HepG2 (cell line): Measurements from ENCODE around the gene TNFRSF9. TPM values are rescaled to one million over a fixed set of nuclear protein-coding genes. Genes with fewer than 3 reads are reported as not detected.

Source experiments
- ATAC-seq: fragments of 200-7000 bp; cut with Tn5 transposase; 3 replicates; pipeline ENCODE4 v1.9.1; 2020; ENCODE audit warnings: mild to moderate bottlenecking, moderate library complexity
- BruUV-seq: library from RNA; stranded (reverse); fragments of 400-500 nt; replicated peaks from 2 replicates; lab custom pipeline; 2021; lab: Mats Ljungman, UMichigan
- CTCF ChIA-PET: fragments of 300-600 bp; formaldehyde crosslinking; extraction: SDS; loops from one replicate; lab custom pipeline; 2021; ENCODE audit warnings: low total read pairs, inconsistent platforms, low intra/inter-chr PET ratio; lab: Yijun Ruan, JAX
- POLR2A ChIA-PET: fragments of 350-600 bp; sonication (Branson Sonifier 250); formaldehyde crosslinking; loops from one replicate; lab custom pipeline; 2020; ENCODE audit warnings: antibody characterized with exemption, inconsistent platforms; lab: Yijun Ruan, JAX
- DNase-seq: peaks from one replicate; pipeline ENCODE4 v3.0.0-alpha.2; 2015; ENCODE audit warnings: low spot score
- FAIRE-seq: peaks from 3 replicates; lab custom pipeline; 2011; peaks lifted over from hg19 to GRCh38; lab: Jason Lieb, UNC
- H2AFZ ChIP-seq: one replicate; pipeline ENCODE4 v1.6.1; 2011; ENCODE audit warnings: low read length, inconsistent platforms
- H3K27ac ChIP-seq: fragments of 300-600 bp; 3 replicates; pipeline ENCODE4 v1.8.0; 2011; ENCODE audit warnings: mixed run types, mild to moderate bottlenecking, mixed read lengths, low read length, inconsistent platforms; ENCODE audit not compliant: insufficient read depth; ENCODE audit errors: extremely low read length
- H3K27me3 ChIP-seq, 2 experiments: fragments of 200-600 bp in 1 of 2; 2 replicates in 1 of 2; 3 replicates in 1 of 2; pipeline versions ENCODE4 v1.6.0 to v1.8.0; 2011; ENCODE audit warnings: low read length in 2 of 2, mild to moderate bottlenecking in 2 of 2, moderate library complexity in 2 of 2, inconsistent platforms in 1 of 2; ENCODE audit not compliant: insufficient read depth in 2 of 2, control insufficient read depth in 1 of 2
- H3K36me3 ChIP-seq, 2 experiments: fragments of 200-600 bp in 1 of 2; replicated peaks in 1 of 2; 2 replicates in 1 of 2; 3 replicates in 1 of 2; pipeline versions ENCODE4 v1.5.1 to v1.8.0; 2011; ENCODE audit warnings: low read length in 2 of 2, inconsistent platforms in 1 of 2; ENCODE audit not compliant: insufficient read depth in 2 of 2, control insufficient read depth in 1 of 2
- H3K4me1 ChIP-seq: 2 replicates; pipeline ENCODE4 v1.5.1; 2012; ENCODE audit warnings: low read length, inconsistent platforms; ENCODE audit not compliant: insufficient read depth
- H3K4me2 ChIP-seq: 2 replicates; pipeline ENCODE4 v1.6.0; 2011; ENCODE audit warnings: low read depth, low read length, inconsistent platforms
- H3K4me3 ChIP-seq, 3 experiments: fragments of 200-600 bp in 1 of 3; sonication (generic), shearing (Covaris generic) in 1 of 3; replicated peaks in 1 of 3; 2 replicates each; pipeline ENCODE4 v1.5.1; 2011 to 2016; ENCODE audit warnings: low read length in 3 of 3, inconsistent platforms in 2 of 3, low read depth in 2 of 3, mild to moderate bottlenecking in 2 of 3, control low read depth in 1 of 3, mixed read lengths in 1 of 3; ENCODE audit not compliant: insufficient read depth in 1 of 3
- H3K79me2 ChIP-seq: one replicate; pipeline ENCODE4 v1.6.1; 2011; ENCODE audit warnings: low read length, inconsistent platforms; ENCODE audit not compliant: insufficient read depth
- H3K9ac ChIP-seq: 2 replicates; pipeline ENCODE4 v1.6.0; 2011; ENCODE audit warnings: mild to moderate bottlenecking, low read depth, low read length, inconsistent platforms; ENCODE audit not compliant: insufficient read depth
- H3K9me3 ChIP-seq: 2 replicates; pipeline ENCODE4 v1.5.1; 2012; ENCODE audit warnings: mild to moderate bottlenecking, low read length
- H4K20me1 ChIP-seq: 2 replicates; pipeline ENCODE4 v1.6.0; 2011; ENCODE audit warnings: inconsistent platforms, mild to moderate bottlenecking, low read length, moderate library complexity; ENCODE audit not compliant: insufficient read depth
- CTCF ChIP-seq: sonication (generic); formaldehyde crosslinking; IDR thresholded peaks from 2 replicates; pipeline ENCODE4 v1.5.0; 2020; ENCODE audit warnings: mild to moderate bottlenecking, missing genetic modification reagents, moderate library complexity
- HNF1A ChIP-seq, 2 experiments: sonication (generic) in 1 of 2; formaldehyde crosslinking in 1 of 2; IDR thresholded peaks; 2 replicates each; pipeline versions ENCODE4 v1.4.0 to v1.6.1; 2016 to 2020; ENCODE audit warnings: borderline replicate concordance in 1 of 2, low read depth in 1 of 2, mild to moderate bottlenecking in 1 of 2, missing genetic modification reagents in 1 of 2
- KDM2A ChIP-seq: sonication (generic); formaldehyde crosslinking; IDR thresholded peaks from 2 replicates; pipeline ENCODE4 v1.4.0; 2020; ENCODE audit warnings: low read depth, missing genetic modification reagents, borderline replicate concordance
- NFE2L2 ChIP-seq: fragments of 150-350 bp; IDR thresholded peaks from 2 replicates; pipeline ENCODE4 v1.6.1; 2014; ENCODE audit warnings: low read length
- RAD21 ChIP-seq: fragments of 450-650 bp; formaldehyde crosslinking; IDR thresholded peaks from 2 replicates; pipeline ENCODE4 v1.5.0; 2020; ENCODE audit warnings: mild to moderate bottlenecking
- STAG1 ChIP-seq: sonication (generic); formaldehyde crosslinking; IDR thresholded peaks from 2 replicates; pipeline ENCODE4 v1.4.0; 2020; ENCODE audit warnings: missing genetic modification reagents
- TCF7 ChIP-seq: sonication (generic); IDR thresholded peaks from 2 replicates; pipeline ENCODE4 v1.6.1; 2016; ENCODE audit warnings: antibody characterized with exemption, low read depth
- XRCC5 ChIP-seq: fragments of 200-400 bp; formaldehyde crosslinking; optimal IDR thresholded peaks from 2 replicates; pipeline ENCODE3; 2017; ENCODE audit warnings: mild to moderate bottlenecking, low read length
- ZNF263 ChIP-seq: sonication (generic); formaldehyde crosslinking; IDR thresholded peaks from 2 replicates; pipeline ENCODE4 v1.4.0; 2020; ENCODE audit warnings: missing genetic modification reagents
- ZNF335 ChIP-seq: sonication (generic); formaldehyde crosslinking; IDR thresholded peaks from 2 replicates; pipeline ENCODE4 v1.4.0; 2020; ENCODE audit warnings: missing genetic modification reagents
- ZNF660 ChIP-seq: sonication (generic); formaldehyde crosslinking; IDR thresholded peaks from 2 replicates; pipeline ENCODE4 v1.5.1; 2020; ENCODE audit warnings: mild to moderate bottlenecking, low read depth, missing genetic modification reagents, borderline replicate concordance
- ZNF891 ChIP-seq: sonication (generic); formaldehyde crosslinking; IDR thresholded peaks from 2 replicates; pipeline ENCODE4 v1.5.0; 2020; ENCODE audit warnings: mild to moderate bottlenecking, missing genetic modification reagents
- WGBS: methylation state at CpG from one replicate; pipeline ENCODE4 v1.1.6; 2017; ENCODE audit warnings: low lambda C conversion rate; 5-methylcytosine and 5-hydroxymethylcytosine counted together
- in situ Hi-C: cut with HindIII; loops from 2 replicates; pipeline ENCODE4 v1.10.0; 2017; ENCODE audit warnings: low pct_unique_long_range_greater_than_20kb; ENCODE audit not compliant: extremely low pct_ligation_motif_present
- intact Hi-C: fragments of 100-400 bp; cut with micrococcal nuclease; formaldehyde crosslinking; loops from one replicate; pipeline ENCODE4 v1.10.0; 2022; ENCODE audit not compliant: unreplicated experiment
- polyA plus RNA-seq, 8 experiments: library from polyadenylated mRNA; depleted of rRNA in 3 of 8; stranded (reverse) in 7 of 8; unstranded in 1 of 8; fragments of >200 nt; fragmentation: Illumina TruSeq in 4 of 8; extraction: Trizol in 4 of 8; gene quantifications; 2 replicates each; pipeline versions ENCODE4 v1.2.1 to v1.2.3, GENCODE V29; 2011 to 2016; ENCODE audit warnings: low read depth in 4 of 8, missing spikeins in 1 of 8, mixed read lengths in 1 of 8; ENCODE audit not compliant: insufficient read depth in 1 of 8
- total RNA-seq, 5 experiments: library from RNA; depleted of rRNA; stranded (reverse); fragments of >200 nt; fragmentation: Illumina TruSeq; extraction: Trizol; gene quantifications; 2 replicates each; pipeline ENCODE4 v1.2.3, GENCODE V29; 2016; ENCODE audit warnings: low read depth in 1 of 5
- TF ChIP-seq, protein P1 (sequence below): sonication (generic); formaldehyde crosslinking; IDR thresholded peaks from 2 replicates; pipeline ENCODE4 v1.4.0; 2020; ENCODE audit warnings: missing genetic modification reagents

The TNFRSF9 gene
- total and polyA plus RNA-seq, 2 of the 13 experiments (the other 11 are each of a cell fraction or from before 2014, with no cell fraction given), result 0.07 TPM; not detected in 1

GRCh38 chr1:7902478-7903085, 38.1 kb downstream of the TNFRSF9 start:
- 17% methylated on average over 21 of the region's 21 CpGs for WGBS
- TF ChIP-seq XRCC5, result peak; percentile 14
- TF ChIP-seq TCF7, result peak; percentile 36; the same call in 1 of the 2 replicates
- peak; percentile 43; the same call in 1 of the 2 replicates for TF ChIP-seq ZNF263 (CRISPR knock-in tag)
- no peak for TF ChIP-seq NFE2L2
- no peak for TF ChIP-seq HNF1A (IDR thresholded peaks at IDR 0.05; ENCODE audit: low read depth)
- TF ChIP-seq HNF1A (CRISPR knock-in tag; IDR thresholded peaks at IDR 0.05; ENCODE audit: borderline replicate concordance), result no peak
- peak; percentile 34; the same call in 1 of the 2 replicates for TF ChIP-seq KDM2A (CRISPR knock-in tag)
- no peak for TF ChIP-seq ZNF335
- TF ChIP-seq CTCF (CRISPR knock-in tag), result peak; percentile 87
- TF ChIP-seq ZNF891 (CRISPR knock-in tag), result no peak
- TF ChIP-seq RAD21 (CRISPR knock-in tag), result peak; percentile 64
- peak; percentile 74 for TF ChIP-seq STAG1
- TF ChIP-seq, protein P1, sequence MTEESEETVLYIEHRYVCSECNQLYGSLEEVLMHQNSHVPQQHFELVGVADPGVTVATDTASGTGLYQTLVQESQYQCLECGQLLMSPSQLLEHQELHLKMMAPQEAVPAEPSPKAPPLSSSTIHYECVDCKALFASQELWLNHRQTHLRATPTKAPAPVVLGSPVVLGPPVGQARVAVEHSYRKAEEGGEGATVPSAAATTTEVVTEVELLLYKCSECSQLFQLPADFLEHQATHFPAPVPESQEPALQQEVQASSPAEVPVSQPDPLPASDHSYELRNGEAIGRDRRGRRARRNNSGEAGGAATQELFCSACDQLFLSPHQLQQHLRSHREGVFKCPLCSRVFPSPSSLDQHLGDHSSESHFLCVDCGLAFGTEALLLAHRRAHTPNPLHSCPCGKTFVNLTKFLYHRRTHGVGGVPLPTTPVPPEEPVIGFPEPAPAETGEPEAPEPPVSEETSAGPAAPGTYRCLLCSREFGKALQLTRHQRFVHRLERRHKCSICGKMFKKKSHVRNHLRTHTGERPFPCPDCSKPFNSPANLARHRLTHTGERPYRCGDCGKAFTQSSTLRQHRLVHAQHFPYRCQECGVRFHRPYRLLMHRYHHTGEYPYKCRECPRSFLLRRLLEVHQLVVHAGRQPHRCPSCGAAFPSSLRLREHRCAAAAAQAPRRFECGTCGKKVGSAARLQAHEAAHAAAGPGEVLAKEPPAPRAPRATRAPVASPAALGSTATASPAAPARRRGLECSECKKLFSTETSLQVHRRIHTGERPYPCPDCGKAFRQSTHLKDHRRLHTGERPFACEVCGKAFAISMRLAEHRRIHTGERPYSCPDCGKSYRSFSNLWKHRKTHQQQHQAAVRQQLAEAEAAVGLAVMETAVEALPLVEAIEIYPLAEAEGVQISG (CRISPR knock-in tag), result no peak
- TF ChIP-seq ZNF660 (CRISPR knock-in tag), result no peak

More at GRCh38 chr1:7902478-7903085, 38.1 kb downstream of the TNFRSF9 start:
- peaks cover 1 to 18% of the 10 kb centered on the region in 2 experiments; a peak in 4 of 5 replicates for H3K27me3 ChIP-seq
- in situ Hi-C loops (loop anchor here (5.0 kb wide), 2 partner anchors 95 to 240 kb away; no protein-coding TSS in a partner anchor), intact Hi-C loops (no loop called here)
- DNase-seq (peak; percentile 27), ATAC-seq (peak; percentile 81), FAIRE-seq (peak; percentile 69)
- ChIA-PET POLR2A (no interaction called here), CTCF (interaction anchor here (0.6 to 2.2 kb wide), 4 partner anchors 94 to 235 kb away, joined by 3 to 11 read pairs (median 6); no protein-coding TSS in a partner anchor)
- no peaks in the 10 kb centered on the region for H3K4me1 ChIP-seq
- no peaks in the 10 kb centered on the region for H4K20me1 ChIP-seq
- H3K4me2 ChIP-seq, result peak overlapping the region; percentile 49; the same call in 1 of the 2 replicates
- no peak overlapping the region for H3K9ac ChIP-seq
- no peak overlapping the region; a peak in 1 of 6 replicates for H3K4me3 ChIP-seq
- no peaks in the 10 kb centered on the region for H3K9me3 ChIP-seq
- no peak overlapping the region for H3K27ac ChIP-seq
- BruUV-seq, result no TSS peak
- H3K79me2 ChIP-seq, result no peaks in the 10 kb centered on the region
- no peak overlapping the region for H2AFZ ChIP-seq
- H3K36me3 ChIP-seq, result no peaks in the 10 kb centered on the region
